Testis (tissue), 2 donors: ENCODE measurements around the gene SETD5.

ENCODE experiments used
- CTCF ChIP-seq, 3 experiments: fragments of 450-650 bp in 2 of 3; fragments of 200-600 bp in 1 of 3; sonication (generic) in 1 of 3; IDR thresholded peaks; one replicate each; pipeline ENCODE4 v1.5.1; 2016 to 2019; ENCODE audit warnings: antibody characterized with exemption in 3 of 3, mild to moderate bottlenecking in 2 of 3, moderate library complexity in 1 of 3
- POLR2A ChIP-seq: fragments of 450-650 bp; IDR thresholded peaks from one replicate; pipeline ENCODE4 v1.6.1; 2017; ENCODE audit warnings: antibody characterized with exemption, mild to moderate bottlenecking, moderate library complexity

GRCh38 chr3:9369508-9369907, 27.9 kb upstream of the SETD5 start:
- TF ChIP-seq CTCF (IDR thresholded peaks at IDR 0.05) (no peak), POLR2A (no peak)
